ENCODE data around the gene SPATA31D1.

The SPATA31D1 gene

GRCh38 chr9:82022121-82022520, 33.5 kb downstream of the SPATA31D1 start:
- DNase-seq, result no peak

DNA sequence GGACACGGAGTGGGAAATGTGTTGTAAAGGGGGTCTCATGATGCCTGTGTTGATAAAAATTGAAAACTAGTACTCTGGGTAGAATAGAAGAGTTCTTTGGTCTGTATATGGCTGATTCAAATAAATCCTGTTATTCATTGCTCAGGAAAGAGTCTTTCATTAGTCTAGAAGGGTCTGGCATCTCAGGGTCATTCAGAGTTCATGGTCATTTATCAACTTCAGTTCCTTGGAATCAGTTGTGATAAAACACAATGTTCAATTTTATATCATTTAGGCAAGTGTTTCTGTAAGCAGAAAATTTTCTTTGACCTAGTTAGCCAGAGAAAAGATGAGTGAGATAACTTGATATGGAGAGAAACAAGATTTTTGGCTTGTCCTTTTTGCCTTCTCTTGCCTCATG, 36.3 kb downstream of the SPATA31D1 start:
- no peak for DNase-seq

DNA sequence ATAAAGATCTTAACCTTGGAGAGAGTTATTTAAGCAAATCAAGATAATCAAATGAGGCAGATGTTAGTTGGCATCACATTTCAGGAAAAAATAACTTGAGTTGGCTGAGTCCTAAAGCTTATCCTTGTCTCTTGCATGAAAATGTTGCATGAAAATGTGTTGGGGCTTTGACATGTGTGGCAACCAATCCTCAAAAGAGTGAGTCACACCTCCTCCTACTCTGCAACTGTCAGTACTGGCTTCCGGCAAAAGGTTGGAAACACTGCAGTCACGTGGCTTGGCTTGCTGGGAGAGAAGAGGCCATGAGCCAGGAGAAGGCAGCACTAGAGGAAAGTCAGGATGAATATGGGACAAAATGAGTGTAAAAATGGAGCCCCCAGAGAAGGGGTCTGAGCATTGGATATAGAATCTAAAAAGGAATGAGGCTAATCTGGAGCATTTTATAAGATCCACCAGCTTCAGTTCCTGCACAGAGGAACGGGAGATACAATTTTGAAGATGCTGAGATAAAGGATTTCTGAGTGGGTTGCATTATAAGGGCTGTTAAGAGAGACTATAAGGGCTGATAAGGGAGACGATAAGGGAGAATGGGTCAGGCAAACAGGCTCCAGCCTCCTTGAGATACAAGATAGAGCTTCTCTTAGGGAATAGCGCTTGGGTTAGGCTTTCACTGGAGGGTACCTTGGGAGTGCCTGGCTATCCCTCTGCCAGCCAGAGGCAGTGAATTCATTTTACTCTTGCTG, 43.1 kb downstream of the SPATA31D1 start:
- DNase-seq, result no peak

- DNase-seq, result no peak
Observed at GRCh38 chr9:82034956-82035731, 46.6 kb downstream of the SPATA31D1 start.

- DNase-seq, result no peak
Observed at GRCh38 chr9:82036086-82036485, 47.5 kb downstream of the SPATA31D1 start.

DNA sequence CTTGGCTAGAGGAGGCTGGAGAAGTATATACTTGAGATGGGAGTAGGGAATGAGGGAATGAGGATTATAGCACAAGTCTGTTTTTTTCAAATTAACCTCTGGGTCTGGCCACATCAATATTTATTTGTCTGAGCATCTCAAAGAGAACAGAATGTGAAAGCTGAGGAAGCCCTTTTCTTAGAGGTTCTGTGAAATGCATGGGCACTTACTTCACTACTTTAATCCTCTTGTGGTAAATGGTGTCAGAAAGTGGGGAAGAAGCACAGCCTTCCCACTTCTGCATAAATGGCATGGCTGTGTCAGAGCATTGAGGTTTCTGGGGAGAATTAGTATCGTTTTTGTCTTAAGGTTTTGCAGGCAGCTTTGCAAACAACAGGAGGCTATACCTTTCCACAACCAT, 48.6 kb downstream of the SPATA31D1 start:
- DNase-seq, result no peak

DNA sequence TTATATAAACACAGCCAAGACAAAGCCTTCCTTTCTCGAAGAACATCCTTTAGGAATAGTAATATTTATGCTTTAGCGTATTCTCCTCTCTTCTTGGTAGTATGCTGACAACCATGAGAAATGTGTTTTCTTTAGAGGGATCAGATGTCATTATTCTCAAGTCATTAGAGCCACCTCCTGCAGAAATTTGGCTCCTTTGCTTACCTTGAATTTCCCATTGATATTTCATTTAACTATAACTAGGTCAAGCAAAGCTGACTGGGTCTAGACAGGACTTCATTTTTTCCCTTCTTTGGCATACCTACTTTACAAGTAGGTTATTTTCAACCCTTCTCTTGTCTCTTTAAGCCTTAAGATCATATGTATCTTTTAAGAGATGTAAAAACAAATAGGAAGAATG, 50.3 kb downstream of the SPATA31D1 start:
- DNase-seq, result no peak

All from fibroblast of skin of back (primary cell).